RWPE2 (cell line): ENCODE data around the gene FADS1.

ENCODE experiments used
- ATAC-seq: fragments of 200-7000 bp; cut with Tn5 transposase; 3 replicates; pipeline ENCODE4 v1.9.1; 2021; ENCODE audit warnings: low read depth
- DNase-seq: peaks from one replicate; pipeline ENCODE4 v3.0.0-alpha.2; 2020; ENCODE audit warnings: low spot score
- H3K27ac ChIP-seq: fragments of 450-650 bp; 2 replicates; pipeline ENCODE4 v1.5.1; 2017; ENCODE audit warnings: mild to moderate bottlenecking; ENCODE audit not compliant: poor library complexity, severe bottlenecking
- H3K27me3 ChIP-seq: fragments of 250-450 bp; sonication (Bioruptor Pico); 2 replicates; pipeline ENCODE4 v1.5.1; 2021; ENCODE audit warnings: mild to moderate bottlenecking, moderate library complexity; ENCODE audit not compliant: insufficient read depth, poor library complexity, severe bottlenecking
- H3K36me3 ChIP-seq: fragments of 250-450 bp; sonication (Bioruptor Pico); 2 replicates; pipeline ENCODE4 v1.5.1; 2020; ENCODE audit warnings: low read depth, mild to moderate bottlenecking, moderate library complexity
- H3K4me1 ChIP-seq: fragments of 250-450 bp; sonication (Bioruptor Pico); 2 replicates; pipeline ENCODE4 v1.5.1; 2021; ENCODE audit warnings: mild to moderate bottlenecking, moderate library complexity; ENCODE audit not compliant: insufficient read depth, poor library complexity, severe bottlenecking
- H3K4me3 ChIP-seq: fragments of 250-450 bp; sonication (Bioruptor Pico); 2 replicates; pipeline ENCODE4 v1.5.1; 2021; ENCODE audit warnings: mild to moderate bottlenecking, moderate library complexity; ENCODE audit not compliant: severe bottlenecking
- H3K9me3 ChIP-seq: fragments of 250-450 bp; sonication (Bioruptor Pico); 2 replicates; pipeline ENCODE4 v1.5.1; 2021; ENCODE audit warnings: mild to moderate bottlenecking, moderate library complexity; ENCODE audit not compliant: severe bottlenecking
- CTCF ChIP-seq: fragments of 450-650 bp; IDR thresholded peaks from one replicate; pipeline ENCODE4 v1.5.1; 2017; ENCODE audit warnings: mild to moderate bottlenecking, moderate library complexity; ENCODE audit not compliant: poor library complexity, severe bottlenecking

The FADS1 gene

GRCh38 chr11:61768376-61769076, 48.3 kb downstream of the FADS1 start:
- Histone ChIP-seq H3K27me3 (no peaks in the 10 kb centered on the region), H3K27ac (no peak overlapping the region), H3K36me3 (no peaks in the 10 kb centered on the region), H3K9me3 (no peaks in the 10 kb centered on the region), H3K4me1 (no peaks in the 10 kb centered on the region), H3K4me3 (no peak overlapping the region)
- ATAC-seq: no peak
- DNase-seq: no peak
- TF ChIP-seq CTCF: no peak

- Histone ChIP-seq H3K9me3 (no peaks in the 10 kb centered on the region), H3K4me3 (no peak overlapping the region), H3K27ac (no peak overlapping the region), H3K36me3 (no peaks in the 10 kb centered on the region), H3K4me1 (no peaks in the 10 kb centered on the region), H3K27me3 (no peaks in the 10 kb centered on the region)
- DNase-seq (no peak), ATAC-seq (peak; percentile 24; the same call in 2 of the 3 replicates)
- TF ChIP-seq CTCF: no peak
These were observed 50.4 kb downstream of the FADS1 start for GRCh38 chr11:61766353-61766841.

- ATAC-seq: no peak
- Histone ChIP-seq H3K27me3 (no peaks in the 10 kb centered on the region), H3K36me3 (no peaks in the 10 kb centered on the region), H3K9me3 (no peaks in the 10 kb centered on the region), H3K27ac (no peak overlapping the region), H3K4me1 (no peaks in the 10 kb centered on the region), H3K4me3 (no peak overlapping the region)
- no peak for TF ChIP-seq CTCF
- DNase-seq: no peak
These were observed 51.1 kb downstream of the FADS1 start for GRCh38 chr11:61765550-61766253.

GRCh38 chr11:61764606-61765260, 52.1 kb downstream of the FADS1 start:
- H3K27ac ChIP-seq: no peak overlapping the region
- ATAC-seq (no peak), DNase-seq (no peak)
- H3K4me1 ChIP-seq: no peaks in the 10 kb centered on the region
- no peaks in the 10 kb centered on the region for H3K9me3 ChIP-seq
- TF ChIP-seq CTCF: no peak
- no peaks in the 10 kb centered on the region for H3K27me3 ChIP-seq
- H3K36me3 ChIP-seq: no peaks in the 10 kb centered on the region
- no peak overlapping the region for H3K4me3 ChIP-seq
